Inferior parietal cortex (tissue), 1 donor: ENCODE data around the gene ELK4.

ENCODE experiments used
- DNase-seq: peaks from one replicate; pipeline ENCODE4 v3.0.0-alpha.2; 2016; ENCODE audit errors: extremely low spot score

Gene ELK4

DNA sequence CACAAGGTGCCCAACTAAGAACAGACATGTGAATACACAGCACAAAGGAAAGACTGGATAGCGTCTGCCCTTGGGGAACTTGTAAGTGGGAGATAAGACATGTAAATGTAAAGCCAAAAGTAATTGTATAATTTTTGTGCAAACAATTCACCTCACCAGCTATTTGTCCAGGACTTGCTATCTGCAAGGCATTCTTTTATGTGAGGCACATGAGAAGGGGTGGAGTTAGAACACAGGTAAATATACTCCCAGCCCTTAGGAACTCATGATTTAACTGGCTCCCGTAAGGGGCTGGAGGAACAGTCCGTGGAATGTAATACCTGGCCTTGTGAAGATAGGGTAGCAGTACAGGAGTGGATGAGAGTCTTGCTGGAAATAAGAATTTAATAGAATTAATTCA lies 66.0 kb downstream of the ELK4 start:
- no peak for DNase-seq

DNA sequence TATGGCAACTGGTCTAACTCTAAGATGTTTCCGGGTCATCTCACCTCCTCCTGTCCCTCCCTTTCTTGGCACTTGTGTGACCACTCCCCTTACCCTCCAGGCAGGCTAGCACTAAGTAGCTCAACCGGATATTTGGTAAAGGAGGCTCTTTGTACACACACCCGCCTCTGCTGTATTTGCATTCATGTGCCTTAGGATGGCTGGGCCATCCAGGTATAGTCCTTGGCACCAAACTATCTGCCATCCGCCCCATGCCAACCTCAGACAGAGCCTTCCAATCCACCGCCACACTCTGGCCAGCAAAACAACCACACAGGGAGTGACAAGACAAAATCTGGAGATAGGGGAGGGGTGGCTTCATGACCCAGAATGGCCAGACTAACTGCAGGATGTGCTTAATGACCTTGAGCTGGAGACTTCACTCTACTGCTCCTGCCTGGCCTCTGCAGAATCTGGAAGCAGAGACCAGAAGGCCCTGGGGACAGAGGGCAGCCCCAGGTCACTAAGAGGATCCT lies 67.8 kb downstream of the ELK4 start:
- no peak for DNase-seq

DNA sequence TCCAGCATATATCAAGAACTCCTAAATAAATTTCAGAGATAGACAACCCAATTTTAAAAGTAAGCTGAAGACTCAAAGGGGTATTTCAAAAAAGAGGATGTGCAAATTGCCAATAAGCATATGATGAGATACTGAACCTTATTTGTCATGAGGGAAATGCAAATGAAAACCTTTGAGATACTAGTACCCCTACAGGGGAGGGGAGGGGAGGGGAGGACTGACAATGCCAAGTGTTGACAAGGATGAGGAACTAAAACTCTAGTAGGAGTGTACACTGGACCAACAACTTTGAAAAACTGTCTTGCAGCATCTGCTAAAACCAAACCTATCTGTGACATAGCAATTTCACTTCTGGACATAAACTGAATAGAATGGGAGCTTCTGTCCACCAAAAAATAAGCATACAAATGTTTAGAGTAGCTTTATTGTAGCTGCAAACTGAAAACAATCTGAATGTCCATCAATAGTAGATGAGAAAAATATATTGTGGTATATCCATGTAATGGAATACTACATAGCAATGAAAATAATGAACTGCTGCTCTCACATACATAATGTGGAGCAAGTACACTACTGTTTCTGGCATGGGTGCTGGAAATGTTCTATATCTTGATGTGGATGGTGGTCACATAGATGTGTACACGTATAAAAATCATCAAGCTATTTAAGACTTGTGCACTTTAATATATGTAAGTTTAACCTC lies 70.2 kb downstream of the ELK4 start:
- no peak for DNase-seq
